ENCODE results near the gene VAC14.

Gene VAC14

GRCh38 chr16:70740914-70741782 is 59.8 kb downstream of the VAC14 start:
- no peak for DNase-seq

DNA sequence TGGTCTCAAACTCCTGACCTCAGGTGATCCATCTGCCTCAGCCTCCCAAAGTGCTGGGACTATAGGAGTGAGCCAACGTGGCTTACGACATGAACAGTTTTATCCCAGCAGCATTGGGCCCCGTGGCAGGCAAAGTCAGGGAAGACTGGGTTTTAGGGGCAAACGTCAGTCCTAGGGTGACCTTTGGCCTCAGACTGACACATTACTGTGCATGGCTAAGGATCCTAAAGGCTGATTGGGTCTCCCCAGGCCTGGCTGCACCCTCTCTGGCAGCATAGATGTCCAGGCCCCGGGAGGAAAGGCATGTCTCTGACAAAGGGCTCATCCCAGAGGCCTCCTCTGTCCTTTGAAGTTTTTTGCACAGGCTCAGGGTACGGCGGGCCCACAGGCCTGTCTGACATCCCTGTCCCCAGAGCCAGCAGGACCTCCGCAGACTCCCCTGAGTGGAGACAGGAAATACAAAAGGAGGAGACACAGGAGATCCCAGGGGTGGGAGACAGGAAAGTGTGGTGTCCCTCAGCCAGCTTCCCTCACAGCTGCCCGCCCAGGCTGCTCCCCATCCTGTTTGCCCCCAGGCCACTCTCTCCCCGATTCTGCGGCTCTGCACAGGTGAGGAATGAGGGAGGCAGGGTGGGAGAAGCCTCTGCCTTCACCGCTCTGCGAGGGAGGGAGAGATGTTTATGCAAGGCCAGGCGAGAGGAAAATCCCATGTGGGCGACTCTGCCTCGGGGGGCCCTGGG is 60.6 kb downstream of the VAC14 start:
- no peak for DNase-seq

- no peak for DNase-seq
Measured at GRCh38 chr16:70739389-70739788, 61.6 kb downstream of the VAC14 start.

DNA sequence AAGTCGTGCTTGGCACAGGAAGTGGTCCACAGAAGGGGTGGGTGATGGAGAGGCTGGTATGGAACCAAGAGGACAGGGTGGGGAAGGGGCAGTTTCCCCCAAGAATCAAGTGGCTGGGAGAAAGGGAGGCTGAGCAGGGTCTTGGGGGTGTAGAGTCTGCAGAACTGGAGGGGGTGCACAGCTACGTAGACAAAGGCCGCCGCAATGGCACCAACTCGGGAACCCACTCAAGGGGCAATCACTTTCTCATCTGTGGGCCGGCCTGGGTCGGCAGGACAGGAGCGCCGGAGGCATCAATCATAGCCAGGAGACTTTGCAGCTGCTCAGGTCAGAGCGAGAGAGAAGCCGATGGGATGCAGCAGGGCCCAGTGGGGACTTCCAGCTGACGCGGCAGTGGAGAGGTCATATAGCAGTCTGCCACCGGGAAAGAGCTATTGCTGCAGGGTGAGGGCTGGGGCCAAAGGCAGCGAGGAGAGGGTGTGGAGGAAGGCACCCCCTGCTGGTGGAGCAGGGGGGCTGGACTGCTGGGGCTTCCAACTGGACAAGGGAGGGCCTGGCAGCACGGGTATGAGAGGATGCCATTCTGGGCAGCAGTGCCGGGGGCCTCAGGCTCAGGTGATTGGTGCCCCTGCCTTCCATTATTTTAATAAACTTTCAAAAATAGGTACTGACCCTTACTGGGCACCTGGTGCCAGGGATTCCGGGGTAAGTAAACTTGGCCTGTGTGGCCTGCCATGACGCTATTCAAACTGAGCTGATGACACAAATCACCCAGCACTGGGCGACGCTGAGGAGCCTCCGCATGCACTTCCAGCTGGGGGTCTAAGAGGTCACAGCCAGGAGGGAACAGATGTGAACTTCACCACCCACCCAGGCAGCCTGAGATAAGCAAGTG is 62.6 kb downstream of the VAC14 start:
- DNase-seq = no peak

DNA sequence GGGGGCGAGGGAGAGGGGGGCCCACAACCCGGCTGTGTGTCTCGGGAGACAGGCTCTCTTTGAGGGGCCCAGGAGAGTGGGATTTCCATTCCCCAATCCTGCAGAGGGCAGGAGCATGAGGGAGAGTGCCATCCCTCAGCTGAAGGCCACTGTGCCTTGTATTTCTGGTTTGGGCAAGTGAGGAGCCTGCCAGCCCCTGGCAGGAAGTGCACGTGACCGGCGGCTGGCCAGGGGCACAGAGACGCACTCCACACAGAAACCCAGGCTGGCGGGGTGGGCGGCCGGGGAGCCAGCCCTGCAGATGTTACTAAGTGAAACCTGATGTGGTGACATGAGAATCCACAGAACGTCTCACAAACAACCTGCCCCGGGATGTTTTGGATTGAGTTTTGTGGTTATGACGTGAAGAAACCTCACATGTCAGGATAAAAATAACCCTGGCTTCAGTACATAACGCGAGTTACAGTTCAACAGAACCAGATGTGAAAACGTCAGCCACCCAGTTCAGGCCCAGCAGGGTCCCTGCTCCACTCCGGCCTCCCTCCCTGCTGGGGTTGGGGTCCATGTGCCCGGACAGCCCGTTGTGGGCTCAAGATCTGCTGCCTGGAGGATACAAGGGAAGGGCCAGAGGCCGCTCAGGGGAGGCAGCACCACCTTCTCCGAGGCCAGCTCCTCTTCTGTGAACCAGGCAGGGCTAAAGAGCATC is 63.4 kb downstream of the VAC14 start:
- DNase-seq = no peak

GRCh38 chr16:70736465-70737376 is 64.2 kb downstream of the VAC14 start:
- no peak for DNase-seq

GRCh38 chr16:70735141-70735979 is 65.6 kb downstream of the VAC14 start:
- no peak for DNase-seq

- DNase-seq = no peak
Measured at GRCh38 chr16:70734522-70735095, 66.3 kb downstream of the VAC14 start.

DNA sequence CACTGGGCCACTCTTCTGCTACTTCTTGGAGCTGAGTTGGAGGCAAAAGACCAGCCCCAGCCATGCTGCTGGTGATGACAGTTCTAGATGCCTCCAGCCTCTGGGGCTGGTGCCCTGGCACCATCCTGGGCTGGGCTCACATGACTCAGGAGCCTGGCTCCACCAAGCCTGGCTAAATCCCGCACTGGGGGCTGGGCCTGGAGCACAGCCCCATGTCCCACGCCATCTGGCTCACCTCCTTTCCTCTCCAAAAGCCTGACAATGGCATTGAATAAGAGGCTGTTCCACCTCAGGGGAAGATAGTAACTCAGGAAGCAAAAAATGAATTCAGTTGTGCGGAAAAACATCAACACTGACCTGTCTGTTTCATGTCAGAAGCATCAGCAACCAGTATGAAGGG is 70.0 kb downstream of the VAC14 start:
- DNase-seq = no peak

GRCh38 chr16:70730031-70730430 is 70.9 kb downstream of the VAC14 start:
- DNase-seq = no peak

- no peak for DNase-seq
Measured at GRCh38 chr16:70729292-70729691, 71.7 kb downstream of the VAC14 start.

DNA sequence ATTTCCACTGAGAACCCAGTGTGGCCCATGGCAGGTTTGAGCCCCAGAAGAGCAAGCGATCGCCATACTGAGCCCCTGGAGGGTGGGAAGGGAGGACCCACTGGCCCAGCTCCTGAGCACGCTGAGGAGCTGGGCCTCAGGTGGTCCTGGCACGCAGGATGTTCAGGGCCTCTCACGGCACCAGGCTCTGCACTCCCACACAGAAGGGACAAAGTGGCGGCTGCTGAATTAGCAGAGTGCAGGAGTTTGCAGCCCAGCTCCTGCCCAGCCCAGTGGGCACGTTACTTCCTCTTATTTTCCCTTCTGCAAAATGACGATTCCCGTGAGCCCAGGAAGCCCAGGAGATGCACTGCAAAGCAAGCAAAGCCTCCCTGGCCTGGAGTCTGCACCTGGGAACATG is 72.8 kb downstream of the VAC14 start:
- DNase-seq = no peak

GRCh38 chr16:70726892-70727361 is 74.0 kb downstream of the VAC14 start:
- no peak for DNase-seq

DNA sequence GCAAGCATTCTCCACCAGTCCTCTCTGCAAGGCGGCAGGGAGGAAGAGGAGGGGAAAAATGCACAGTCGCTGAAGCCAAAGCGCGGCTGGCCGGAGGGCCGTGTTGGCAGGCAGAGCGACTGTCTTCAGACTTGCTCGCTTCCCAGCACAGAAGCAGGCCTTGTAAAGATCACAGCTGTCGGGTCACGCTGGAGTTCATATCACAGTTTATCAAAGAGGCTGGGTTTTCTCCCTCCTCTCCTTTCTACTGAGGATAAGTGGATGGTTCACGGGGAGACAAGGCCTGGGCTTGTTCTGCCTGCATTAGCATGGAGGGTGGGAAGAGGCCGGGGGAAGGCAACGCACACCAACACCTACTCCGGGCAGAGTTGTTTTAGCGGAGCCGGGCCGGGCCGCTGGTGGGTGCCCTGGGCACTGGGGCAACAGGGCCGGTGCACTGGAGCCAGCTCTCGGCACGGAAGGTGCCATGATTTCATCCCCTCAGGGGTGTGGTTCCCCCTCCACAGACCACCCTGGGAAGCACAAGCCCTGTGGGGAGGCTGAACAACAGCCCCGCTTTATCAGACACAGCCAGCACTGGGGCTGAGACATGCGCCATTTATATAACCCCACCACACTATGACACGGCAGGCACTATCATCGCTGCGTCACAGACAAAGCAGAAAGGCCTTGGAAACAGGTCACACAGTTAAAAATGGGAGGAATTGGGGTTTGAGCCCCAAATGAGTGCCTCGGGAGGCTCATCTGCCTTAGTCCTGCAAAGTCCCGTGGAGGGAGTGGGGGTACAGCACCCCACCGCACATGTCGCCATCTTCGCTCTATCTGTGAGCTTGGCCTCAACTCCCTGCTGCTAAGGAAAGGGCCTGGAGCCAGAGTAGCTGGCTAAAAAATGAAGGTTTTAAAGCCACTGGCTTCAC is 74.8 kb downstream of the VAC14 start:
- peak in 1 of 2 experiments; percentile 34 for DNase-seq

DNA sequence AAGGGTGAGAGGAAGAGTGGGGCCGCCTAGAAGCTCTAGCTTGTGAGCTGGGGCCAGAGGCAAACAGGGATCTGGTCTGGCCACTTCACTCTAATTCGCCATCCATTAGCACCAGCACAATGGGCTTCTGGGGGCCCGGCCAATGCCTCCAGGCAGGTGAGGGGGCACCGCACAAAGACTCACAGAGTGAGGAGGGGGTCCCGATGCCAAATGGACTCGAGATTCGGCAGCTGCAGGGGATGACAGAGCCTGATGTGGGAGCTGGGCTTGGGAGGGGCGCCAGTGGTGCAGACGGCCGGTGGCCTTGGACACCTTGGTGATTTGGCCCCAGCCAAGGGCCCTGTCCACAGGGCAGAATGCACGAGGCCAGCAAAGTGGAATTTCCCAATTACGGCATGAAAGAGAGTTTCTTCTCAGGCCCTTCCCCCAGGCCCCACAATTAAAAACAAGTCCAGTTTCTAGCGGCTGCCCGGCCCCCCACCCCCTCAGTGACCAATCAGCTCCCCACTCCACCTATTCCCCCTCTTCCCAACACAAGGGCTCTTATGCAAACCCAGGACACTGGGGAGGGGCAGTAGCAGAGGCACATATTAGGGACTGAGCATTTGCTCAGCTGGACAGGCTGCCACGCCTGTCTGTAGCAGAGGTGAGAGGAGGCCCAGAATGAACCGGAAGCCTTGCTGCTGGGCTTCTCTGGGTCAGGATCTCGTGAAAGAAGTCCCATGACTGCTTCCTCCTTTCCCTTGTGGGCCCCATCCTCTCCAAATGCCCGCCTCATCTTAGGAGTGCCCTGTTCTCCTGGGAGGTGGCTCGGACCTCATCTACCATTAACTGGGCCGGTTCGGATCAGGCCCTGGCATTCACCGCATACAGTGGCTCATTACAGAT is 75.7 kb downstream of the VAC14 start:
- DNase-seq = no peak

DNA sequence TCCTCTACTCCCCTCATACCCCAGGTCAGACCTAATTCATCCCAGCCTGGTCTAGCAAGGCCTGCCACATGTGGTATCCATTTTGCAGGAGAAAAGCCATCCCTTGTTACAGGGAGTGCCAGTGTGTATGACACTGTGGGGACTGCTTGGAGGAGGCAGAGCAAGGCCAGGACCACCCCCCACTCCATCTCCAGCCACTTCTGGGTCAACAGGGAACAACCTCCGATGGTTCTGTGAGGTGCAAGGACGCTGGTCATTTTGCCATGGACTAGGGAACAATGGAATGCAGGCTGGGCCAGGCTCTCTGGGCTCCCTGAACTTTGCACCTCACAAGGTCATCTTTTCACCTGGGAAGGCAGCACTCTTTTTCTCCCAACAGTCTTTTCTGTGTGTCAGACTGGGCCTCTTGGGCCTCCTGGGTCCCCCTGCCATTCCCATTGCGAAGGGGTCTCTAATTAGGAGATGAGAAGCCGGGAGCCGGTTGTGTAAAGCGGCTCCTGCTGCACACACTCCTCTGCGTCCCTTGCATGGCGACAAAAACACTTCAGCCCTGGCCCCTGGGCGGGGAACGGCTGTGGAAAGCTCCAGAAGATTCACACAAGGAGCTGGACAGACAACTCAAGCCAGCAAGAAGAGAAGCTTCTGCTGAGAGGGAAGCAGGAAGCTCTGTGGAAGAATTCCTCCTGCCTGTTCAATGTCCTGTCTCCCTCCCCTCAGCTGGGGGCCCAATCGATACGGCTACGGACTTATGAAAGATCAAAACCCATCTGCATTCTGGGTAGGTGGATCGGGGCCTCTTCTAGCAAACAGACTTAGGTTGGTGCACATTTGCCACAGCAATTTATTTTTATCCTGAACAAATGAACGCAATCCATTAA is 76.6 kb downstream of the VAC14 start:
- no peak for DNase-seq

GRCh38 chr16:70723740-70724145 is 77.2 kb downstream of the VAC14 start:
- DNase-seq = no peak
